GM19099 (cell line): ENCODE data around the gene TOP3A.
A peak's percentile ranks its signal among the peaks of the same experiment; 100 is the strongest.

Experiments
- POLR2A ChIP-seq: IDR thresholded peaks from 3 replicates; pipeline ENCODE4 v1.6.1; 2011; ENCODE audit warnings: low read depth; ENCODE audit not compliant: insufficient read length; ENCODE audit errors: extremely low read depth

Gene TOP3A

DNA sequence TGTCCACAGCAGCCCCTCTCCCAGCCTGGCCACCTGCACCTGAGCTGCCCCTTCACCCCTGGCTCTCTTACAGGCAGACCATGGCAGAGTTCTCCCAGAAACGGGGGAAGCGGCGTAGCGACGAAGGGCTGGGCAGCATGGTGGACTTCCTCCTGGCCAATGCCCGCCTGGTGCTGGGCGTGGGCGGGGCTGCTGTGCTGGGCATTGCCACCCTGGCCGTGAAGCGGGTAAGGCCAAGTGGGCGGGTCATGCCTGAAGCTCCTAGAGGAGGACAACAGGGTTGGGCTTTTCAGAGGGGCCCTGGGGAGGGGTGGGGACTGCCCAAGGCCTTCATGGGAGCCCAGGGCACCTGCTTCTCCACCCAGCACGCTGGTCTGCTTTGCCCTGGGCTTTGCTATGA lies 52.2 kb downstream of the TOP3A start:
- no peak for TF ChIP-seq POLR2A

DNA sequence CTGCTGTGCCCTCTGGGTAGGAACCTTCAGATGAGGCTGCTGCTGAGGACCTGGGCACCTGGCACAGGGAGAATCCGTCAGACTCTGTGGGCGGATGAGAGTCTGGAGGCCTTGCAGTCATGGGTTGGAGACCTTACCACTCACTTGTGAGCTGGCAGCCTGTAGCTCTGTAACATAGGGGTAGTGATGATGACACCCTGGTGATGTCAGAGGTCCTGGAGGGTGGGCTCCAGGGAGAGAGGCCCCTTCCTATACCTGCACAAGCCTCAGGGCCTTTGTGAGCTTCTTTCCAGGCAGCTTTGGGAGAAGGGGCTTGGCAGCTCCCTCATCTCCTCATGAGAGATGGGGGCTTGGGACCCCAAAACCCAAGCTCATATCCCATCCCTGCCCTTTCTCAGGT lies 52.7 kb downstream of the TOP3A start:
- TF ChIP-seq POLR2A: no peak

GRCh38 chr17:18261659-18262058 lies 53.1 kb downstream of the TOP3A start:
- no peak for TF ChIP-seq POLR2A

DNA sequence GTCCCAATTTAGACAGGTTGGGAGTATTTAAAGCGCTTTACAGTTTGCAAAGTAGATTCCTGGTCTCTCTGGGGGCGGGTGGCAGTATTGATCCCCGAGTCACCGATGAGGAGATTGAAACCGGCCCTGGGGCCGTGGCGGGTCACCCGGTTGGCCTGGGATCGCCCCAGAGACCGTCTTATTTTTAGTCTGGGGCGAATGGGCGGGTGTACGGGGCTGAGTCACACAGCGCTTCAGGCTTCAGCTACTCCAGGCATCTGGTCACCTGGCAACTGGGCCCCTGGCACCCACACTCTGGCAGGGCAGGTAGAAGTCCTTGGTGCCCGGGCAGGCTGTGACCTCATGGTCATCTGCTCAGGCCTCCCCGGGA lies 53.7 kb downstream of the TOP3A start:
- TF ChIP-seq POLR2A: no peak

DNA sequence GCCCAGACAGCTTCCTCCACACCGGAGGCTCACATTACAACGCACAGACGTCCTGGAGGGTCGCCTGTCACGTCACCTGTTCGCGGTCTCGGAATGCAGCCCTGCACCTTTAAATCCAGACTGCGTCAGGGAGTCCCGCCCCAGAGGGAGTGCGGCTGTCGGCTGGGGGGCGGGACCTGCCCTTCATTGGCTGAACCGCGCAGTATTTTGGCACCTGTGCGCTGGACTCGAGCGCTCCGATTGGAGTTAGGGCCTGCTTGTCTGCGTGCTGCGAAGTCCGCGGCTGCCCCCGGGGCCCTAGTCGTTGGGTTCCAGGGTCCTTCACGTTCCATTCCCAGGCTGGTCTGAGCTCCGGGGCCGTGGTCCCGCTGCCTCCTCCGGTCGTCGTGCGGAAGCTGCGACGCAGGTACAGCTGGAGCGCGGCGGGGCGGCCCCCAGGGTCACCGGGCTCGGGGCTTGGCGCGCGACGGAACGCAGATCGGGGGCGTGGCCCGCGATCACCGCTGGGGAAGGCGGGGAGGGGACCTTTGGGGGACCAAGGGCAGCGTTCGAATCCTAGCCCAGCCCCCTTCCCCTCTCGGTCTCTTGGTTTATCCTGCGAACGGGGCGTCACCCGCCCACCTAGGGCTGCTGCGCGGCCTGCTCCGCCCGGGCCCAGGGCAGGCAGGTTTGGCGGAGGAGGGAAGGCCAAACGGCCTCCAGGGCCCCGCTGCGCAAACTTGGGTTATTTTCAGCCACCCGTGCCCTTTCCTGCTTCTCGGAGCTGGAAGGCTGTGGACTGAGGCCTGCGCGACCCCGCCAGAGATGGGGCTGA lies 54.3 kb downstream of the TOP3A start, which contains the start of gene MIEF2:
TSS of gene MIEF2 (plus strand) at position 331 of the 814 bp plus-strand sequence. CDS start 2,059 bp downstream, outside the sequence.
- TF ChIP-seq POLR2A: peak; percentile 36

GRCh38 chr17:18259621-18260331 lies 55.0 kb downstream of the TOP3A start:
- TF ChIP-seq POLR2A: no peak

DNA sequence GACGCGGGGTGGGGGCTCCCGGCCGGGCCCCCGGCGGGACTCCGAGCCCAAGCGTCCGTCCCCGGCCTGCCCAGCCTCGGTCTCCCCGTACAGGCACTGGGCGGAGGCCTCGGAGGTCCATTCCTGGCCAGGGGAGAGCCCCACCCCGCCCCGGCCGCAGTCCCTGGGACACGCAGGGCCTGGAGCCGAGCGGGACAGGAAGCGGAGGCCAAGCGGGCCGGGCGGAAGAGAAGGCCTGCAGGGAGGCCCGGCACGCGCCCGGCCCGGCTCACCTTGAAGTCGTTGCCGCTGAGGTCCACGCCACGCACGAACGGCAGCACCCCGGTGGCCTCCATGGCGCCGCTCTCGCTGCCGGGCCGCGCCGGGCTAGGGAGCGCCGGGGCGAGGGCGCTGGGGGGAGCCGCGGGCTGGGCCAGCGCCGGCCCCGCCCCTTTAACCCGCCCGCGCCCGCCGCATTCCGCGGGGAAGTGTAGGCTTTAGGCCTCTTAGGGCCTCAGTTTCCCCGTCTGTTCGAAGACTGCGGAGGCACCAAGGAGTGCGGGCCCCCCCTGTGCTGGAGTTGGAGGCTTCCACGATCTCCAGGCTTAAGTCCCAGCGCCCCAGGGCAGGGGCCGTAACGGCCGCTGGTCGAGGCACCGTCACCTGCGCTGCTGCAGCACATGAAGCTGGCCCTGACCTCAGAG lies 56.3 kb downstream of the TOP3A start, which contains the start of gene FLII:
TSS of gene FLII (minus strand) at position 383 of the 683 bp plus-strand sequence. CDS start at position 335, 48 bp downstream.
- peak; percentile 71 for TF ChIP-seq POLR2A

- TF ChIP-seq POLR2A: peak; percentile 30
Observed at GRCh38 chr17:18257982-18258355, 56.8 kb downstream of the TOP3A start.

GRCh38 chr17:18257268-18257981 lies 57.4 kb downstream of the TOP3A start:
- TF ChIP-seq POLR2A: no peak

- TF ChIP-seq POLR2A: no peak
Observed at GRCh38 chr17:18256776-18257175, 58.0 kb downstream of the TOP3A start.

GRCh38 chr17:18256351-18256750 lies 58.4 kb downstream of the TOP3A start:
- TF ChIP-seq POLR2A: no peak

DNA sequence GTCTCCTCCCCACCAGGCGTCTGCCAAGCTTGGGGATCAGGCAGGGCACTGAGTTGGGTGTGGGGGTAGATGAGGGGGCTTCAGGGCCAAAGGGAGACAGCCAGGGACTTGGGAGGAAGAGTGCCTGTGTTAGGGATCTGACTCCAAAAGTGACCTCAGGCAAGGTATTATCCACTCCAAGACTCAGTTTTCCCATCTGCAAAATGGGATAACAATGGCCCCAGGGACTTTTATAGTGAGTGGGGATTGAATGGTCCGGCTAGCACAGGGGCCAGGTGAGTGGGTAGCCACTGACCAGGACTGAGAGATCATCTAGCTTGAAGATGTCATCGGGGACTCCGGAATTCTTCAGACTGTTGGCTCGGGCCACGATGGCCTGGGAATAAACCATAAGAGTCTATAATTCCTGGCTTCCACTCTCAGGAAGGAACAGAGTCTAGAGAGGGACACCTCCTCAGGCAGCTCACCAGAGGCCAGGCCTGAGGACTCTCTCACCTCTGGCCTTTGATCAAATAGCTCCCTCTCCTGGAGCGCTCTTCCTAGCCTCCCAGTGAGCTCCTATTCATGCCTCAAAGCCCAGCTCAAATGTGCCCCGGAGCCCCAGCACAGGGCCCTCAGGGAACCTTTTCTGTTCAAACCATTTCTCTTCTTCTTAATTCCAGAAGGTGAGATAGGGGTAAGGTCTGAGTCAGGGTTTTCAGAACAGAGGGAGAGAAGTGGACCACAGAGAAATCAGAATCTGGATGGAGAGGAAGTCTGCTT lies 59.7 kb downstream of the TOP3A start:
- TF ChIP-seq POLR2A: no peak

DNA sequence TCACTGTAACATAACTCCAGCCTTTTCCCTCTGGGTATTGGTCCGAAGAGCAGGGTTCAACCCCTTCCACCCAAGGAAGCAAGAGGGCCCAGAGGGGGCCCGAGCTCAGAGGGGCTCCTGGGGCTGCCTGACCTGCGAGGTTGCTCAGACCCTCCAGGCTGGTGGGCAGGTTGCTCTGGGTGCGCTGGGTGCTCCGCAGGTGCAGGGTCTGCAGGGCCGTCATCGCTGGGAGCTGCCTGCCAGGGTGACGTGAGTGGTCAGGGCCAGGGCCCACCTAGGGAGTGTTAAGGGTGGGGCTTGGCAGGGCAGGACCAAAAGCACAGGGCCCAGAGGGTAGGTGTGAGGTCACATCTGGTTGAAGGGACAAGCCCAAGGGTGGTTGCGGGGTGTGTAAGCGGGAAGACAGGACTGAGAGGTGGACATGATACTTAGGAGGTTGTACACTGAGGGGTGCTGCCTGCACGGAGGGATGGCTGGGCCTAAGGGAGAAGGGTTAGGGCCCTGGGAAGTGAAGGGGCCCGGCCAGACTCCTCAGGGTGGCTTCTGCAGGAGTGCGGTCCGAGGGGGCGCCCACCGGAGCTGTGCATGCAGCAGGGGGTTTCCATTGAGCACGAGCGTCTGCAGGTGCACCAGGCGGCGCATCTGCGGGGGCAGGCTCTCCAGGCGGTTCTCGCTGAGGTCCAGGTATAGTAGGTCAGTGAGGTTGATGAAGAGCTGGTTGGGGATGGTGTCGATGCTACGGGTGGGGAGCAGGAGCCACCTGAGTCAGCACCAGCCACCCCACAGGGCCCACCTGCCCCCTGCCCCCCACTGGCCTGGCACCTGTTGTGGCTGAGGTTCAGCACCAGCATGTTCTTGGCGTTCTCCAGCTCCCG lies 60.6 kb downstream of the TOP3A start:
- no peak for TF ChIP-seq POLR2A
